HepG2 (cell line): ENCODE measurements around the gene ZNF653. TPM values are rescaled to one million over a fixed set of nuclear protein-coding genes. Genes with fewer than 3 reads are reported as not detected.

Experiments
- ASH2L ChIP-seq: fragments of 300-600, 200-600 bp; sonication (generic); IDR thresholded peaks from 2 replicates; pipeline ENCODE4 v1.7.0; 2017; ENCODE audit warnings: low read depth, mild to moderate bottlenecking, moderate library complexity, mixed read lengths, low read length; ENCODE audit not compliant: insufficient read length
- ATF1 ChIP-seq: IDR thresholded peaks from 2 replicates; pipeline ENCODE4 v1.6.1; 2016; ENCODE audit warnings: mild to moderate bottlenecking, control low read depth
- DZIP1 ChIP-seq: sonication (generic); formaldehyde crosslinking; IDR thresholded peaks from 2 replicates; pipeline ENCODE4 v1.5.0; 2020; ENCODE audit warnings: mild to moderate bottlenecking, missing genetic modification reagents
- FOXP4 ChIP-seq: sonication (generic); formaldehyde crosslinking; IDR thresholded peaks from 2 replicates; pipeline ENCODE4 v1.4.0; 2020; ENCODE audit warnings: missing genetic modification reagents
- HOXA3 ChIP-seq: sonication (generic); formaldehyde crosslinking; IDR thresholded peaks from 2 replicates; pipeline ENCODE4 v1.5.0; 2020; ENCODE audit warnings: missing genetic modification reagents
- IRF2 ChIP-seq: IDR thresholded peaks from 2 replicates; pipeline ENCODE4 v1.6.1; 2018; ENCODE audit warnings: missing genetic modification reagents, missing compliant biosample characterization
- POLR2AphosphoS5 ChIP-seq: IDR thresholded peaks from 2 replicates; pipeline ENCODE4 v1.6.1; 2012; ENCODE audit warnings: low read depth, low read length
- RAD21 ChIP-seq: fragments of 450-650 bp; formaldehyde crosslinking; IDR thresholded peaks from 2 replicates; pipeline ENCODE4 v1.5.0; 2020; ENCODE audit warnings: mild to moderate bottlenecking
- RARG ChIP-seq: sonication (generic); formaldehyde crosslinking; IDR thresholded peaks from 2 replicates; pipeline ENCODE4 v1.4.0; 2020; ENCODE audit warnings: low read depth, mild to moderate bottlenecking, missing genetic modification reagents
- RFX1 ChIP-seq: fragments of 450-650 bp; IDR thresholded peaks from 2 replicates; pipeline ENCODE4 v1.6.1; 2017
- RXRB ChIP-seq: IDR thresholded peaks from 2 replicates; pipeline ENCODE4 v1.6.1; 2016; ENCODE audit warnings: borderline replicate concordance, missing genetic modification reagents, missing compliant biosample characterization
- SRY ChIP-seq: sonication (generic); formaldehyde crosslinking; IDR thresholded peaks from 2 replicates; pipeline ENCODE4 v1.8.0; 2022; ENCODE audit warnings: mild to moderate bottlenecking, missing genetic modification reagents
- TBP ChIP-seq: sonication (generic); formaldehyde crosslinking; IDR thresholded peaks from 2 replicates; pipeline ENCODE4 v1.5.0; 2020; ENCODE audit warnings: missing genetic modification reagents
- TGIF2 ChIP-seq: IDR thresholded peaks from 2 replicates; pipeline ENCODE4 v1.6.1; 2016; ENCODE audit warnings: control low read depth, missing compliant biosample characterization
- ZFP62 ChIP-seq: sonication (generic); formaldehyde crosslinking; IDR thresholded peaks from 2 replicates; pipeline ENCODE4 v1.4.0; 2020; ENCODE audit warnings: missing genetic modification reagents
- ZFP82 ChIP-seq: sonication (generic); formaldehyde crosslinking; IDR thresholded peaks from 2 replicates; pipeline ENCODE4 v1.5.1; 2020; ENCODE audit warnings: mild to moderate bottlenecking, missing genetic modification reagents, borderline replicate concordance
- ZNF224 ChIP-seq: sonication (generic); formaldehyde crosslinking; IDR thresholded peaks from 2 replicates; pipeline ENCODE4 v1.5.0; 2020; ENCODE audit warnings: mild to moderate bottlenecking, missing genetic modification reagents
- ZNF33A ChIP-seq: sonication (generic); formaldehyde crosslinking; IDR thresholded peaks from 2 replicates; pipeline ENCODE4 v1.5.1; 2020; ENCODE audit warnings: missing genetic modification reagents, mild to moderate bottlenecking, moderate library complexity, borderline replicate concordance
- ZNF547 ChIP-seq: sonication (generic); formaldehyde crosslinking; IDR thresholded peaks from 2 replicates; pipeline ENCODE4 v1.5.1; 2020; ENCODE audit warnings: mild to moderate bottlenecking, missing genetic modification reagents
- ZNF883 ChIP-seq: sonication (generic); formaldehyde crosslinking; IDR thresholded peaks from 2 replicates; pipeline ENCODE4 v1.5.1; 2020; ENCODE audit warnings: mild to moderate bottlenecking, missing genetic modification reagents; ENCODE audit errors: not compliant biosample characterization
- ZNF891 ChIP-seq: sonication (generic); formaldehyde crosslinking; IDR thresholded peaks from 2 replicates; pipeline ENCODE4 v1.5.0; 2020; ENCODE audit warnings: mild to moderate bottlenecking, missing genetic modification reagents
- polyA plus RNA-seq, 8 experiments: library from polyadenylated mRNA; depleted of rRNA in 3 of 8; stranded (reverse) in 7 of 8; unstranded in 1 of 8; fragments of >200 nt; fragmentation: Illumina TruSeq in 4 of 8; extraction: Trizol in 4 of 8; gene quantifications; 2 replicates each; pipeline versions ENCODE4 v1.2.1 to v1.2.3, GENCODE V29; 2011 to 2016; ENCODE audit warnings: low read depth in 4 of 8, missing spikeins in 1 of 8, mixed read lengths in 1 of 8; ENCODE audit not compliant: insufficient read depth in 1 of 8
- total RNA-seq, 5 experiments: library from RNA; depleted of rRNA; stranded (reverse); fragments of >200 nt; fragmentation: Illumina TruSeq; extraction: Trizol; gene quantifications; 2 replicates each; pipeline ENCODE4 v1.2.3, GENCODE V29; 2016; ENCODE audit warnings: low read depth in 1 of 5
- TF ChIP-seq, protein P1 (sequence below): sonication (generic); formaldehyde crosslinking; IDR thresholded peaks from 2 replicates; pipeline ENCODE4 v1.5.1; 2020; ENCODE audit warnings: missing genetic modification reagents, mild to moderate bottlenecking, borderline replicate concordance
- TF ChIP-seq, protein P2 (sequence below): sonication (generic); formaldehyde crosslinking; IDR thresholded peaks from 2 replicates; pipeline ENCODE4 v1.8.1; 2023; ENCODE audit warnings: mild to moderate bottlenecking, missing genetic modification reagents

ZNF653 gene
- total and polyA plus RNA-seq, 2 of the 13 experiments (the other 11 are each of a cell fraction or from before 2014, with no cell fraction given), result 4.7 to 7.1 TPM

DNA sequence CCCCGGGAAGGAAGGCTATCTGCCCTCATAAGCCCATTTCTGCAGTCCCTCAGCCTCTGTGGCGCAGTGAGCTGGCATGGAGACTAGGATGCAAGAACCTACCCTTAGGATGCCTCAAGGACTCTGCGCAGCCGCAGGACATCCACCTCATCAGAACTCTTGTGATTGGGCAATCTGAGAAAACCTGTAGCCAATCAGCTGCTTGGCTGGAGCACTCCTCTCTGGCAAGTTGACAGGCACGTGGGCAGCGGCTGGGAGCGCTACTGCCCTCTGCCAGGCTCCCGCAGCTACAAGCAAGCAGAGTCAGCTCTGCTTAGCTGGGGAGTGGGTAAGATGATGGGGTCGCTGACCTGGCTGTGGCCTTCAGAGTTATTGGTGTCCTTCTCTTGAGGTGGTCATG, 24.8 kb upstream of the ZNF653 start (continued):
- peak; percentile 60; the same call in 1 of the 2 replicates for TF ChIP-seq RXRB (CRISPR knock-in tag)
- TF ChIP-seq ZNF33A, result no peak
- TF ChIP-seq ASH2L, result no peak
- TF ChIP-seq SRY, result no peak
- TF ChIP-seq RAD21 (CRISPR knock-in tag), result peak; percentile 68
- TF ChIP-seq DZIP1 (CRISPR knock-in tag), result no peak
- no peak for TF ChIP-seq ZNF891
- no peak for TF ChIP-seq ZNF547 (CRISPR knock-in tag)
- TF ChIP-seq RFX1, result no peak
- no peak for TF ChIP-seq ZNF224 (CRISPR knock-in tag)
- TF ChIP-seq, protein P1, sequence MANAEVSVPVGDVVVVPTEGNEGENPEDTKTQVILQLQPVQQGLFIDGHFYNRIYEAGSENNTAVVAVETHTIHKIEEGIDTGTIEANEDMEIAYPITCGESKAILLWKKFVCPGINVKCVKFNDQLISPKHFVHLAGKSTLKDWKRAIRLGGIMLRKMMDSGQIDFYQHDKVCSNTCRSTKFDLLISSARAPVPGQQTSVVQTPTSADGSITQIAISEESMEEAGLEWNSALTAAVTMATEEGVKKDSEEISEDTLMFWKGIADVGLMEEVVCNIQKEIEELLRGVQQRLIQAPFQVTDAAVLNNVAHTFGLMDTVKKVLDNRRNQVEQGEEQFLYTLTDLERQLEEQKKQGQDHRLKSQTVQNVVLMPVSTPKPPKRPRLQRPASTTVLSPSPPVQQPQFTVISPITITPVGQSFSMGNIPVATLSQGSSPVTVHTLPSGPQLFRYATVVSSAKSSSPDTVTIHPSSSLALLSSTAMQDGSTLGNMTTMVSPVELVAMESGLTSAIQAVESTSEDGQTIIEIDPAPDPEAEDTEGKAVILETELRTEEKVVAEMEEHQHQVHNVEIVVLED (CRISPR knock-in tag), result no peak
- TF ChIP-seq POLR2AphosphoS5, result no peak
- no peak for TF ChIP-seq RARG (CRISPR knock-in tag)
- TF ChIP-seq ZFP62 (CRISPR knock-in tag), result no peak
- TF ChIP-seq, protein P2, sequence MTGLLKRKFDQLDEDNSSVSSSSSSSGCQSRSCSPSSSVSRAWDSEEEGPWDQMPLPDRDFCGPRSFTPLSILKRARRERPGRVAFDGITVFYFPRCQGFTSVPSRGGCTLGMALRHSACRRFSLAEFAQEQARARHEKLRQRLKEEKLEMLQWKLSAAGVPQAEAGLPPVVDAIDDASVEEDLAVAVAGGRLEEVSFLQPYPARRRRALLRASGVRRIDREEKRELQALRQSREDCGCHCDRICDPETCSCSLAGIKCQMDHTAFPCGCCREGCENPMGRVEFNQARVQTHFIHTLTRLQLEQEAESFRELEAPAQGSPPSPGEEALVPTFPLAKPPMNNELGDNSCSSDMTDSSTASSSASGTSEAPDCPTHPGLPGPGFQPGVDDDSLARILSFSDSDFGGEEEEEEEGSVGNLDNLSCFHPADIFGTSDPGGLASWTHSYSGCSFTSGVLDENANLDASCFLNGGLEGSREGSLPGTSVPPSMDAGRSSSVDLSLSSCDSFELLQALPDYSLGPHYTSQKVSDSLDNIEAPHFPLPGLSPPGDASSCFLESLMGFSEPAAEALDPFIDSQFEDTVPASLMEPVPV (CRISPR knock-in tag), result no peak
- peak; percentile 100 for TF ChIP-seq TGIF2 (CRISPR knock-in tag)
- TF ChIP-seq IRF2 (CRISPR knock-in tag), result peak; percentile 52; the same call in 1 of the 2 replicates
- no peak for TF ChIP-seq FOXP4 (CRISPR knock-in tag)
- no peak for TF ChIP-seq ZFP82 (CRISPR knock-in tag)
- no peak for TF ChIP-seq TBP
- TF ChIP-seq ZNF883 (CRISPR knock-in tag), result no peak
- TF ChIP-seq ATF1, result no peak
- TF ChIP-seq HOXA3 (CRISPR knock-in tag), result peak; percentile 85
